ENCODE data around the gene CRHR1.

The CRHR1 gene

GRCh38 chr17:45850468-45850867 lies 66.3 kb downstream of the CRHR1 start:
- H3K4me3 ChIP-seq (ENCODE audit: low read depth, low read length) = no peak overlapping the region
- DNase-seq (ENCODE audit: low read depth) = no peak
- no peak for TF ChIP-seq CTCF (IDR thresholded peaks at IDR 0.05; ENCODE audit: low read depth, low read length, missing control alignments)

- DNase-seq (ENCODE audit: low read depth) = no peak
- no peak overlapping the region for H3K4me3 ChIP-seq (ENCODE audit: low read depth, low read length)
- TF ChIP-seq CTCF (IDR thresholded peaks at IDR 0.05; ENCODE audit: low read depth, low read length, missing control alignments) = no peak
Measured at GRCh38 chr17:45851022-45851421, 66.9 kb downstream of the CRHR1 start.

- DNase-seq (ENCODE audit: low read depth) = no peak
- no peak for TF ChIP-seq CTCF (IDR thresholded peaks at IDR 0.05; ENCODE audit: low read depth, low read length, missing control alignments)
Measured at GRCh38 chr17:45851464-45851863, 67.3 kb downstream of the CRHR1 start.

GRCh38 chr17:45851873-45852272 lies 67.8 kb downstream of the CRHR1 start:
- no peak for TF ChIP-seq CTCF (IDR thresholded peaks at IDR 0.05; ENCODE audit: low read depth, low read length, missing control alignments)

More at GRCh38 chr17:45851464-45851863, 67.3 kb downstream of the CRHR1 start:
- no peak overlapping the region for H3K4me3 ChIP-seq (ENCODE audit: low read depth, low read length)

GRCh38 chr17:45852535-45853297 lies 68.6 kb downstream of the CRHR1 start:
- DNase-seq (ENCODE audit: low read depth) = peak; percentile 13
- H3K4me3 ChIP-seq (ENCODE audit: low read depth, low read length) = no peak overlapping the region
- peak; percentile 86 for TF ChIP-seq CTCF (IDR thresholded peaks at IDR 0.05; ENCODE audit: low read depth, low read length, missing control alignments)

More at GRCh38 chr17:45851873-45852272, 67.8 kb downstream of the CRHR1 start:
- H3K4me3 ChIP-seq (ENCODE audit: low read depth, low read length) = no peak overlapping the region
- DNase-seq (ENCODE audit: low read depth) = no peak

GRCh38 chr17:45854209-45854608 lies 70.1 kb downstream of the CRHR1 start:
- no peak for TF ChIP-seq CTCF (IDR thresholded peaks at IDR 0.05; ENCODE audit: low read depth, low read length, missing control alignments)
- no peak for DNase-seq (ENCODE audit: low read depth)
- no peak overlapping the region for H3K4me3 ChIP-seq (ENCODE audit: low read depth, low read length)

All from GM12864 (cell line).